ENCODE results near the gene LMOD3. TPM values are rescaled to one million over a fixed set of nuclear protein-coding genes. Genes with fewer than 3 reads are reported as not detected.

LMOD3 gene
- total and polyA plus RNA-seq, 3 donors from 2014 or later = 0.55 TPM; not detected in 2

- Histone ChIP-seq H3K9me3 (no peaks in the 10 kb centered on the region), H3K4me1 (no peaks in the 10 kb centered on the region), H3K4me3 (no peak overlapping the region), H3K27me3 (no peaks in the 10 kb centered on the region), H3K36me3 (ENCODE audit: low read depth, missing control alignments) (no peaks in the 10 kb centered on the region), H3K27ac (no peak overlapping the region)
- intact Hi-C loops (cut with DNase I; ENCODE audit: low total_unique reads) = no loop called here
- no peak for DNase-seq
- 93 to 97% methylated on average over 6 of the region's 6 CpGs for WGBS, 2 donors
- TF ChIP-seq CTCF (IDR thresholded peaks at IDR 0.05) = no peak
- TF ChIP-seq POLR2A (IDR thresholded peaks at IDR 0.05) = no peak
Measured at GRCh38 chr3:69065318-69065964, 57.0 kb downstream of the LMOD3 start.

- WGBS, 2 donors = 55 to 66% methylated on average over 2 of the region's 2 CpGs
- no peak for DNase-seq
- Histone ChIP-seq H3K4me3 (no peak overlapping the region), H3K36me3 (ENCODE audit: low read depth, missing control alignments) (no peaks in the 10 kb centered on the region), H3K4me1 (no peaks in the 10 kb centered on the region), H3K27ac (no peak overlapping the region), H3K9me3 (no peaks in the 10 kb centered on the region), H3K27me3 (no peaks in the 10 kb centered on the region)
- TF ChIP-seq POLR2A (IDR thresholded peaks at IDR 0.05) (no peak), CTCF (IDR thresholded peaks at IDR 0.05) (no peak)
- intact Hi-C loops (cut with DNase I; ENCODE audit: low total_unique reads) = no loop called here
Measured at GRCh38 chr3:69063636-69064035, 58.8 kb downstream of the LMOD3 start.

- DNase-seq = no peak
- no peaks in the 10 kb centered on the region for H3K27me3 ChIP-seq
- no peaks in the 10 kb centered on the region for H3K4me1 ChIP-seq
- intact Hi-C loops (cut with DNase I; ENCODE audit: low total_unique reads) = no loop called here
- H3K4me3 ChIP-seq = no peak overlapping the region
- no peaks in the 10 kb centered on the region for H3K9me3 ChIP-seq
- TF ChIP-seq CTCF (IDR thresholded peaks at IDR 0.05) (no peak), POLR2A (IDR thresholded peaks at IDR 0.05) (no peak)
- no peaks in the 10 kb centered on the region for H3K36me3 ChIP-seq (ENCODE audit: low read depth, missing control alignments)
- H3K27ac ChIP-seq = no peak overlapping the region
Measured at GRCh38 chr3:69059688-69060087, 62.7 kb downstream of the LMOD3 start.

- no peak for DNase-seq
- TF ChIP-seq POLR2A (IDR thresholded peaks at IDR 0.05) (no peak), CTCF (IDR thresholded peaks at IDR 0.05) (no peak)
- Histone ChIP-seq H3K36me3 (ENCODE audit: low read depth, missing control alignments) (no peaks in the 10 kb centered on the region), H3K9me3 (no peaks in the 10 kb centered on the region), H3K27me3 (no peaks in the 10 kb centered on the region), H3K4me3 (no peak overlapping the region), H3K4me1 (no peaks in the 10 kb centered on the region), H3K27ac (no peak overlapping the region)
- intact Hi-C loops (cut with DNase I; ENCODE audit: low total_unique reads) = no loop called here
- 85 to 90% methylated on average over 2 of the region's 2 CpGs for WGBS, 2 donors
Measured at GRCh38 chr3:69058947-69059224, 63.5 kb downstream of the LMOD3 start.

- Histone ChIP-seq H3K4me1 (no peaks in the 10 kb centered on the region), H3K36me3 (ENCODE audit: low read depth, missing control alignments) (no peaks in the 10 kb centered on the region), H3K4me3 (no peak overlapping the region), H3K27me3 (no peaks in the 10 kb centered on the region), H3K9me3 (no peaks in the 10 kb centered on the region), H3K27ac (no peak overlapping the region)
- no peak for TF ChIP-seq POLR2A (IDR thresholded peaks at IDR 0.05)
- 80 to 88% methylated on average over 3 of the region's 3 CpGs for WGBS, 2 donors
- DNase-seq = no peak
- intact Hi-C loops (cut with DNase I; ENCODE audit: low total_unique reads) = no loop called here
Measured at GRCh38 chr3:69058180-69058946, 64.0 kb downstream of the LMOD3 start.

Other genes starting within 250 kb of the LMOD3 start
- gene TAFA4, start 190.0 kb downstream of the LMOD3 start, total RNA-seq = 1 to 10 TPM in 1 of 2 donors, under 1 TPM in 1; 0.93 to 3.3 TPM
- gene TAFA4, start 190.0 kb downstream of the LMOD3 start, polyA plus RNA-seq (ENCODE audit: insufficient read depth, low read depth, low replicate concordance) = 0.66 TPM
- gene EOGT, start 108.9 kb downstream of the LMOD3 start, total RNA-seq = 10 to 100 TPM; 15.0 to 22.7 TPM
- gene EOGT, start 108.9 kb downstream of the LMOD3 start, polyA plus RNA-seq (ENCODE audit: insufficient read depth, low read depth, low replicate concordance) = 16.6 TPM
- 10 to 100 TPM; 37.4 to 67.7 TPM for gene TMF1, start 70.3 kb downstream of the LMOD3 start, total RNA-seq
- 30.6 TPM for gene TMF1, start 70.3 kb downstream of the LMOD3 start, polyA plus RNA-seq (ENCODE audit: insufficient read depth, low read depth, low replicate concordance)
- 10 to 100 TPM; 43.1 to 56.2 TPM for gene UBA3, start 42.2 kb downstream of the LMOD3 start, total RNA-seq
- 39.8 TPM for gene UBA3, start 42.2 kb downstream of the LMOD3 start, polyA plus RNA-seq (ENCODE audit: insufficient read depth, low read depth, low replicate concordance)
- 10 to 100 TPM; 61.3 to 70.6 TPM for gene ARL6IP5, start 37.7 kb downstream of the LMOD3 start, total RNA-seq
- gene ARL6IP5, start 37.7 kb downstream of the LMOD3 start, polyA plus RNA-seq (ENCODE audit: insufficient read depth, low read depth, low replicate concordance) = 68.3 TPM

All from testis (tissue), 3 donors.